ENCODE measurements around the gene GRK6.

The GRK6 gene

DNA sequence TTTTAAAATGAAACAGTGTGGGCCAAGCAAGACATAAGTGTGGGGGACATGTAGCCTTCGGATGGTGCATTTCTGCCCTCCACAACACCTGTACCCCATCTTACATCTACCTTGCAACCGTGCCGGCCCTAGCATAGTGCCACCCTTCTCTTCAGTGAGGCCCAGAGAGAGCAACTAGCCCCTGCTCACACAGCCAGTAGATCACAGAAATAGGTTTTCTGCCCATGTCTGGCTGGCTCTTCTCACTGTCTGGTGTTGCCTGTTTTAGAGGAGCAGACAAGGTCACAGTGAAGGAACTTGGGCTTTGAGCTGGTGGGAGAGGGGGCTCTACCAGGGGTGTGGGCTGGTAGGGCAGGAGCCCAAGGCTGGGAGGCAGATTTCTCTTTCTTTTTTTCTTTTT, 59.8 kb downstream of the GRK6 start:
- no peak for DNase-seq (ENCODE audit: low read depth in 2 of 2)

DNA sequence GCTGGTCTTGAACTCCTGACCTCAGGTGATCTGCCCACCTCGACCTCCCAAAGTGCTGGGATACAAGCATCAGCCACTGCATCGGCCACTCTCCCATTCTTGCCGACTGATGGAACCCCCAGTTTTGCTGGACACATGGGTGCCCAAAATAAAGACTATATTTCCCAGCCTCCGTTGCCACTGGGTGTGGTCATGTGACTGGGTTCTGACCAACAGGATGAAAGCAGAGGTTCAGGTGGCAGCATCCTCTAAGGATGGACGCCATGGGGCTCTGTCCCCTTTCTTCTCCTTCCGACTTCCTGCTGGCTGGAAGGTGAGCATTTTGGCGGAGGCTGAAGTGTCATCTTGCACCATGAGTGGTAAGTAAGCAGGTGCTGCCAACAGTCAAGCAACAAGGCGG, 60.7 kb downstream of the GRK6 start:
- DNase-seq (ENCODE audit: low read depth in 2 of 2) = no peak

DNA sequence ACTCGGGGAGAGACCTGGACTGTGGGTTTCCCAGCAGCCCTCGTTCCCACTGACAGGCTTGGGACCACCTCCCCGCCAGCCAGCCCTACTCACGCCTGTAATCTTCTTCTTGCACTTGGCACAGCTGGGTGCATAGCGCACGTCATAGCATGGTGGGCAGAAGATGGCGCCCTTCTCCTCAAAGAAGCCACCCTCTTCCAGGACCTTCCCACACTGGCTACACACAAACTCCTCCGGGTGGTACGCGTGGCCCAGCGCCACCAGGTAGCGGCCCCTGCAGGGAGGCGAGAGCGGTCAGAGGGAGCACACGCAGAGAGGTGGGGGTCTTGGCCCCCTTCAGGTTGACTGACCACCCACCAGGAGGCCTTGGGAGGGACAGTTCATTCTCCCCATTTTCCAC, 61.5 kb downstream of the GRK6 start:
- no peak for DNase-seq (ENCODE audit: low read depth in 2 of 2)

DNA sequence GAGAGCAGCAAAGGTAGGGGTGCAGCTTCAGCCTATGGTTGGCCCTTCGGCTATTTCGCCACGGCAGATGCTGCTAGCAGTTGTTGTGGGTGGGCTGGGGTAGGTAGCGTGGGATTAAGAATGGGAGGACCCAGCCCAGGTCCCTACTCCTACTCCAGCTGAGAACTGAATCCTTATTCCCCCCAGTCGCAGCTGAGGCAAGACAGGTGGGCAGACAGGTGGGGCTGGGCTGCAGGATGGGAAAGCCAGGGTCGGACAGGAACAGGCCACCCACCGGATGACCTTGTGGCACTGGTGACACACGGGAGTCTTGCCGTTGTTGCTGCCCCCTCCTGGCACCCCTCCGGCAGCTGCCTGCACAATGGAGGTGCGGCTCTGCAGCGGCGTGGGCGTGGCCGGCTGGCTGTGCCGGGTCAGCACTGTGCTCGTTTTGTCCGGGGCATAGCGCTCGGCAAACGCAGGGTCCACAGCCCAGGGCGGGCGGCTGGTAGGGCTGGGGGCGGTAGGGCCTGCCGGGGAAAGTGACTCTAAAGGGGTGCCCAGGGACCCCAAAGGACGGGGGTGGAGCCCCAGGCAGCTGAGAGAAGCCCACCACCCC, 62.7 kb downstream of the GRK6 start:
- no peak for DNase-seq (ENCODE audit: low read depth in 2 of 2)

DNA sequence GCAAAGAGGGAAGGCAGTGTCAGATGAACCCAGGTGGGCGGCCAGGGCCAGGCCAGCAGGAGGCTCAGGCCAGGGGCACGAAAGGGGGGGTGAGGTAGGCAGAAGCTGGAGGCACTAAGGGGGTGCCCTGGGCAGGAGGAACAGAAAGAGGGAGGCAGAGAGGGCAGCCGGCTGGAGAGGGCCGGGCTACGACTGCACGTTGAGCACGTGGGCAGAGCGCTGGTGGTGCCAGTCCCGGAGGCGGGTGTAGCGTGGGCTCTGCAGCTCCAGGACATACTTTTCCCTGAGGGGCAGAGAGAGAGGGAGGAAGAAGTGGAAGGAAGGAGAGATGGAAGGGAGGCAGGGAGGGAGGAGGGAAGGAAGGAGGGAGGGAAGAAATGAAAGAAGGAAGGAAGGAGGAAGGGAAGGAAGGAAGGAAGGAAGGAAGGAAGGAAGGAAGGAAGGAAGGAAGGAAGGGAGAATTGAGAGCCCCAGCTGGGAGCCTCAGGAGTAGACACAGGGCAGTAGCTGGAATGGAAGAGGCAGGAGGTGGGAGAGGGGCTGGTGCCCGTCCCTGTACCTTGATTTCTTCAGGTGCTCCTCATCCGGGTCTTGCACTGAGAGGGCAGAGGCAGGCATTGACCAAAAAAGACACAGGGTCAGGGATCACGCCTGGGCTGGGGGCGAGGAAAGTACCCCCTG, 64.0 kb downstream of the GRK6 start:
- no peak for DNase-seq (ENCODE audit: low read depth in 2 of 2)

DNA sequence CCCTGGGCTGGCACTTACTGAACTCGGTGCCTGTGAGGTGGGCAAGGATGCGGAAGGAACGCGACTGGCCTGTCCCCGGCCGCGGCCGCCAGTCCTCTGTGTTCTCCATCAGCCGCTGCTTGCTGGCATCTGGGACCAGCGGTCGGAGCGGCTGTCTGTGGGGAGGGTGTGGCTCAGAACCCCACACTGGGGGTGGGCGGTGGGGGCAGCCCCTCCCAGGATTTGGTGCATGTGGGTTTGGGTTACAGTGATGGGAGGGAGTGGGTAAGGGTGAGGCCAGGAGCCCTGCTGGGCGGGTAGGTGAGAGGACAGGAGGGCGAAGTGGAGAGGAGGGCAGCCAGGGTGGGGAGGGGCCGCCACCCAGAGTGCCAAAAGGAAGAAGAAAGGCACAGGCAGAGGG, 64.5 kb downstream of the GRK6 start:
- DNase-seq (ENCODE audit: low read depth in 2 of 2) = no peak

DNA sequence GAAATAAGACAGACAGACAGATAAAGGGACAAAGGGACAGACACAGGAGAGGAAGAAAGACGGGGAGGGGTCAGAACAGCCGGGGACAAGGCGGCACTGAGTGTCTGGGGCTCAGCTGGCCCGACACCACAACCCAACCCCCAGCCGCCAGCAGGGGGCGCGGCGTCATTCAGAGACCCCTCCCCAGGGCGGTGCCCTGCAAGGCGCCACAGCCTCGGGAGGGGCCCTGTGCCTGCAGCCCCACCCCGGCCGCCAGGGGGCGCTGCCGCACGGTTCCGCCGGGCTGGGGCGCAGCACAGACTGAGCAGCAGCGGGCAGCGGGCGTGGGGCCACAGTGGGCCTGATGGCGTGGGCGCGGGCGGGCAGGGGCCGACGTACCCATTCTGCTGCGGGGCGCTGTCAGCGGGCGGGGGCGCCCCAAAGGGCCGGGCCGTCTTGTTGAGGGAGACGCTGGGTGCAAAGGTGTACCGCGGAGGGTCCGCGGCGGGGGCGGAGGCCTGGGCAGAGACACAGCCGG, 65.0 kb downstream of the GRK6 start:
- no peak for DNase-seq (ENCODE audit: low read depth in 2 of 2)

DNA sequence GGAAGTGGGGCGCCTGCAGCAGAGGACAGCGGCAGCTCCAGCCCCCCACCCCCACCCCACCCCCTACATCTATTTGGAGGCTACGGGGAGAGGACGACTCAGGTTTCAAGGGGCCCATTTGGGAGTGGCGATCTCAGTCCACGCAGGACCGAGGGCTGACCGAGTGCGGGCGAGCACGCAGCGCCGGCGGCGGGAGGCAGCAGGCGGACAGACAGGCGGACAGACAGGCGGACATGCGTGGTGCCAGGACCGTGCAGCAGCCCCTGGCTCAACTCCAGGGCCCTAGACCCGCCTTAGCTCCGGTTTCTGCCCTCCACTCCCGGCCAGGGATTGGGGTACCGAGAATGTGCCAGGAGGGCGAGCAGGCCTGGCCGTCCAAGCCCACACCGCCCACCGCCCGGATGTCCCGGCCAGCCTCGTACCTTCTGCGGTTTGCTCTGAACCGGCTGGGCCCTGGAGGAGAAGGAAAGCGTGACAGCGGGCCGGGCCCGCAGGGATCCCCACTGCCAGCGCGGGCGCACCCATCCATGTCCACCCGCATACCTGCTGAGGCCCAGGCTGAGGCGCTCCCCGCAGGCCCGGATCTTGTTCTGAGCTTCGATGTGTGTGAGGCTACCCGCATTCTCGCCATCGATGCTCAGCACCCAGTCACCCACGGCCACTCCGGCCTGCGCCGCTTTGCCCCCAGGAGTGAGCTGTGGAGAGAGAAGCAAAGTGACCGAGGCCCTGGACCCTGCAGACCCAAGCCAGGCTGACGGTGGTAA, 65.7 kb downstream of the GRK6 start:
- DNase-seq (ENCODE audit: low read depth in 2 of 2) = no peak
